ENCODE measurements around the gene RAB11FIP4.

GRCh38 chr17:31529841-31530251 is 138.4 kb downstream of the RAB11FIP4 start:
- TF ChIP-seq EZH2 (IDR thresholded peaks at IDR 0.05; ENCODE audit: borderline replicate concordance, low read depth, low read length, severe bottlenecking) = no peak
- no peak for TF ChIP-seq CTCF (IDR thresholded peaks at IDR 0.05; ENCODE audit: extremely low read depth in 1 of 2, insufficient read depth in 1 of 2, low read depth in 1 of 2, low read length in 2 of 2)
